Stimulated activated CD8-positive, alpha-beta memory T cell treated with anti-CD3 and anti-CD28 coated beads, Interleukin-15, amount 100 ng/mL, for 4 hours (primary cell): ENCODE measurements around the gene NRP1.
"Not testable (repeated sequence)": the region's sequence is repeated elsewhere in the genome, so short reads cannot be mapped to it uniquely, and the experiment has no call there.

Experiments used
- DNase-seq, 2 donors: peaks; one replicate each; pipeline ENCODE4 v3.0.0-alpha.2; 2020; ENCODE audit warnings: low read depth in 2 of 2

The NRP1 gene

GRCh38 chr10:33237736-33238624 is 96.5 kb downstream of the NRP1 start:
- no peak for DNase-seq

- no peak for DNase-seq
Measured at GRCh38 chr10:33236916-33237315, 97.6 kb downstream of the NRP1 start.

DNA sequence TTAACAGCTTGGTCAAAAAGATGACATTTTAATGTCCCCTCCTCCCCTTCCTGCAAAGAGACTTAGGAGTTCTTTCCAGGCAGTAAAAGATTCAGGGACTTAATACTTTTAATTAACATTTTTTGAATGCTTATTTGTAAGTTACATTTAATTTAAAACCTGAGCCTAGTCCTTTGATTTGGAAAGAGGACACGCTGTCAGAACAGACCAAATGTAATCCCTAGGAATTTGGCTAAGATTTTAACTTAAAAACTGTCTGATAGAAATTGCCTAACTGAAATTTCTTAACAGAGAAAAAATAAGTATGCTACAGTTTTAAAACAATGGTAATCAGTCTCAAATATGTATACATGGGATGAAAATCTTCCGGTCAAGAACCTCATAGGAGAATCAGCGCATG is 98.5 kb downstream of the NRP1 start:
- no peak for DNase-seq

DNA sequence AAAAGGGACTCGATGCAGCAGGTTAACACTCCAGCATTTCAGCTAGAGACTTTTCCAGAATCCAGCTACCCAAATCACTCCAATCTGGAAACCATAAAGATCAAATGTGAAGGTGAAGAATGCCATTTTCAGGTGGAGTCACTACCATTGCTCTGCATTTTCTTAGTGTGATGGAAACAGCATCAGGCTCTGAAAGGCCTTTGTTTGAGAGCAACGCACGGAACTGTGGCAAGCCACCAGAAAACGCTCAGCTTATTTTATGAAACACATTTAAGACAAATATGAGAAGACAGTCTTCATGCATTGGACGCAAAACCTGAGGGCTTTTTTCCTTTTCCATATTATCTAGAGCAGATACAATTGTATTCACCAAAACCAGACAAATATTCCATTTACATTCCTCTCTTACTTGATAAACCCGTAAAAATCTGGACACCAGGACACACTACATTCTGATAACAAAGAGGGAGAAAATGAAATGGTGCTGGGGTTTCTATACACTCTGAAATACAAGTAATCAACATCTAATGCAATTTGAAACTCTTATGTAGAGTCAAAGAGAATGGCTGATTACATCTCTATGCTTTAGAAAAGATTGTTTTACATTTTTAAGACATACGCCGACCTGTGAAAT is 99.1 kb downstream of the NRP1 start:
- DNase-seq: no peak

GRCh38 chr10:33234831-33235237 is 99.6 kb downstream of the NRP1 start:
- DNase-seq: no peak

- DNase-seq: no peak
Measured at GRCh38 chr10:33233635-33234034, 100.8 kb downstream of the NRP1 start.

DNA sequence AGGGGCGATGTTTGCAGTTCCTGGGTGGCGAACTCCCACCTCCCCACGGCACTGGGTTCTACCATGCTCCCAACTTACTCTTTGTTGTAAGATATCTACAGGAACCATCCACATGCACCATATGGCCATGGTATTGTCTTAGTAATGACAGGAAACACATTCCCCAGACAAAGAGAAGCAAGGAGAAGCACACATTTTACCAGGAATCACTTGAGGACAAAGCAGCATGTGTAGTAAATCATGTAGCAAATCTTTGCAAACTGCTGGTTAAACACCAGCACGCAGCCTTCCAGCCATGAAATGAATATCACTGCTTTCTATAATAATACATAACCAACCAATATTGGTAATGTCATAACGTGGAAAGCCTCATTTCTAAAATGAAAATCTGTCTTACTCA is 101.2 kb downstream of the NRP1 start:
- DNase-seq: no peak

- DNase-seq: no peak
Measured at GRCh38 chr10:33231621-33232350, 102.7 kb downstream of the NRP1 start.

DNA sequence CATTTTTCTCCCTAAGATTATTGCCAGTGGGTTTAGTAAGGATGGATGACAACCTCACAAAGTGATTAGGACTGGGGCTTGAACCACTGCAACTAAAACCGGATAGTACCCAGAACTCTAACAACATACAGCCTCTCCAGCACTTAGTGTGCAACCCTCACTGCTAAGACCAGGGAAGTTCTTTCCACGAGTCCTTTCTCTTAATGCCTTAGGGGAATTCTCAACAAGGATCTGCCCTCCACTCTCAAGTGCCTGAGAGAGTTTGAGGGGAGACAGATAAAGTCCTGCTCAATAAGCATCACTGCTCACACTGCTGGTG is 104.6 kb downstream of the NRP1 start:
- DNase-seq: no peak

DNA sequence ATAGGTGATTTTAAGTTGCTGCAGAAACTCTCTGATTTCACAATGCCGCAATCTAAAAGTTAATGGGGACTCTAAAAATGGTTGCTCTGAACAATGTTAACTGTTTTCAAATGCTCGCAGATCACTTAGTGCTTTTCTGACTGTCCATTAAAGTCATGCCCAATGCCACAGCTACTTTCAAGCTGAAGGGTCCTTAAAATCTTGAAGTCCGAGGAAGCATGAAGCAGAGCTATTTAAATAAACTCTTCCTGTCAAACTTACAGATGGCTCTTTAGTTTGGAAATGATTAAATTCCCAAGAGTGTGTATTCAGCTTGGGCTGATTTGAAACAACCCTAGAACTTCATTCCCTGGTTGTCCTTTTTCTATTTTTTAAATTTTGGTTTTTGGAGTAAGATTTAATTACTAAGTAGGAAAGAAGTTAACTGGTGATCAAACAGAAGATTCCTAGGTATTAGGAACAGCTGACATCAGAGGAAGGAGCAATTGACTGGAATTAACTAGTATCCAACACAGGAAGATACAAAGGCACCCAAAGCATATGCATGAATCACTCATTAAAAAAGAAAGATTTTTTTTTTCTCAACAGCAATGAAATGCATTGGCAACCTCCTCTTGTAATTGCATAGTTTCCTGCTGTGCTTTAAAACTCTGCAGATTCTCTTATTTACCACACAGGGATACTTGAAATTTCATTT is 105.1 kb downstream of the NRP1 start:
- no peak for DNase-seq

DNA sequence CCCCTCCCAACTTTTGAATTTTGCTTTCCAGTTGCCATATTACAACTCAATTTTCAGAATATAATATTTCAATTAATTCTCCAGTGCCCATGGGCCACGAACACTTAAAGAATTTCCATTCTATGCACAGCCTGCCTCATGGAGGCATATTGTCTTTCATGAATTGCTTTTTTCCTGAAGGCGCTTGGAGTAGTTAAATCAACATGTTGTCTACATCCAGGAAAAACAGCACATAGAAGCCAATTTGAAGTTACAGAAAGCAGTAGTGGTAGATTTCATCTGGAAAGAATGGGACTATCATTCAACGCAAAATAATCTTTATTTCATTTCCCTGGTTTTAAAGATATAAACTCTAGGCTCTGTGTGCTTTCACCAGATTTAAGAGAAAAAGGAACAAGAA is 106.0 kb downstream of the NRP1 start:
- DNase-seq: no peak

DNA sequence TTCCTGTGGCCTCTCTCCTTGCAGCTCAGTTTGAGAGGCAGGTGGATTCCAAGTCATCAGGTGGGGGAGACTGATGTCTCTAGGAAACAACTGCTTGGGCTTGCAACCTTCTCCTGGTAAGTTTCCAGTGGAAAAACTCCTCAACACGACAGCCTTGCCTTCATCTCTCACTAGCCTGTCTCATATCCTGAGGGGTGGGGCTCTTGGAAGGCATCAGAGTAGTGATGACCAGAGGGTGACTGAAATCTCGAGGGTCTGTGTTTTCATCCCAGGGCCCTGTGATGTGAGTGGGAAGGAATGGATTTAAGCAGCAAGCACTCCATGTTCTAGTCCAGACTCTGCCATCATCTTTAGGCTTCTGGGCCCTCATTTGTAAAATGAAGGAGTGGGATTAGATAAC is 107.0 kb downstream of the NRP1 start:
- no peak for DNase-seq

DNA sequence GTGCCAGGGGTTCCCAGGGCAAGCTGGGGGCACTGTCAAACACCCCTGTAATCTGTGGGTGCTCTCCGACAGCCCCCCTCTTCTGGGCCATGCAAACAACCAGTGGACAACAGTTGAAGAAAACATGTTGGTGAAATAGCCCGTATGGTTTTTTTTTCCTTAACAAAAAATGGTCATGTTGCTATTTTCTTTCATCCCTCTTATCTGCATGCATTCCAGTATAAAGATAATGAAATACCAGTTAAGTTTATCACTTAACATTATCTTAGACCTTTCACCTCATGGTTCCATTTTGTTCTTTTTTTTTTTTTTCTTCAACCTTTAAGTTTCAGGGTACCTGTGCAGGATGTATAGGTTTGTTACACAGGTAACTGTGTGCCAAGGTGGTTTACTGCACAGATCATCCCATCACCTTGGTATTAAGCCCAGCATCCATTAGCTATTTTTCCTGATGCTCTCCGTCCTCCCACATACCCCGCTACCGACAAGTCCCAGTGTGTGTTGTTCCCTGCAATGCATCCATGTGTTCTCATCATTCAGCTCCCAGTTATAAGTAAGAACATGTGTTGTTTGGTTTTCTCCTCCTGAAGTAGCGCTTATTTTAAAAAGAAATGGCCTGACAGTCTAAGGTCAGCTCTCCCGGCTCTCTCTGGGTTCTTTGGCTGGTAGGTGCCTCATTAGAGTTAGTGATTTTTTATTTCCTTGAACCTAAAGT is 110.1 kb downstream of the NRP1 start:
- no peak for DNase-seq

DNA sequence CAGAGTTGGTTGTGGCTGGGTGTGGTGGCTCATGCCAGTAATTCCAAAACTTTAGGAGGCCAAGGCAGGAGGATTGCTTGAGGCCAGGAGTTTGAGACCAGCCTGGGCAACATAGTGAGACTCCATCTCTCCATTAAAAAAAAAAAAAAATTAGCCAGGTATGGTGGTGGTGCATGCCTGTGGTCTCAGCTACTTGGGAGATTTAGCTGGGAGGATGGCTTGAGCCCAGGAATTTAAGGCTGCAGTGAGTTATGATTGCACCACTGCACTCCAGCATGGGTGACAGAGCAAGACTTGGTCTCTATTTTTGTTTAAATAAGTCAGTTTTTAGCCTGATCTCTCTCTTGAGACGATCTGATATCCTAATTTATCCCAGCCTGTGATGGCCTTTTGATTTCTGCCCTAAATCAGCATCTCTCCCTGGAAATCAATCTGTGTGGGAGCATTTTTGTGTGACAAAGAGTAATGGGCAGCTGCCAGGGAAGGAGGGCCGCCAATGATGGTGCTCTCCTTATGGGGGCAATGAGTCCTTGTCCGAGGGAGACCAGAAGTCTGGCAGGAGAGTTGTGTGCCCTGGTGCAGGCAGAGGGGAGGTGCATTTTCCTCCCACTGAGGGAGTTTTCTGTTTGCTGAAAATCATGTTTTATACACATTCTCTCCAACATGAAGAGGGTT is 111.0 kb downstream of the NRP1 start:
- no peak for DNase-seq

GRCh38 chr10:33222304-33222703 is 112.2 kb downstream of the NRP1 start:
- DNase-seq: not testable (repeated sequence)

- DNase-seq: no peak
Measured at GRCh38 chr10:33217854-33218253, 116.6 kb downstream of the NRP1 start.

DNA sequence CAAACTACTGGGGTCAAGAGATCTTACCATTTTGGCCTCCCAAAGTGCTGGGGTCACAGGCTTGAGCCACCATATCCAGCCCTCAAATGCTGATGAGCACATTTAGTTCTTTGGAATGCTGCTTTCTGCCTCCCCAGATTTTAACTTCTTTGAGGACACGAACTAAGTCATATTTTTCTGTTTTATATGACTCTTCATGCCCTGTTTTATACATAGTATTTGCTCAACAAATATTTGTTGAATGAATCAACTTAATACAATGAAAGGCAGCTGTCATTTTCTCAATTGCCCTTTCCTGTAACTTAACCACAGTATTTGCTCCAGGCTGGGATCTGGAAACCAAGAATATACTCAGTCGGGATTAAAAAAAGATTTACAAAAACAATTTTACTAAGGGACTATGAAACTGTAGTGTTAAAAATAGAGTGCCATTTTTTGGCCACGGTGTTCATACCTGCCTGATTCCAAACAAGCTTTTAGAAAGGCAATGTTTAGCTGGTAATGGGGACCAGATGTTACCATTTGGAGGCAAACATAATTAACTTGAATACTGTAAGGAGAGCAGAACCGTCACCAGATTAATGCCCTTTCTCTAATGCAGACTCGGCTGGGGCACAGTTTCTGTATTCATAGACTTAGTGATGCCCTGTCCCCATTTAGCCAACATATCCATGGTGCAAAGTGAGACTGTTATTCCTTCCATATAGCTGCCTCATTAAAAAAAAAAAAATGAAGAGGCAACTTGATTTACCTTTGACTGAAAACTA is 117.6 kb downstream of the NRP1 start:
- DNase-seq: no peak

DNA sequence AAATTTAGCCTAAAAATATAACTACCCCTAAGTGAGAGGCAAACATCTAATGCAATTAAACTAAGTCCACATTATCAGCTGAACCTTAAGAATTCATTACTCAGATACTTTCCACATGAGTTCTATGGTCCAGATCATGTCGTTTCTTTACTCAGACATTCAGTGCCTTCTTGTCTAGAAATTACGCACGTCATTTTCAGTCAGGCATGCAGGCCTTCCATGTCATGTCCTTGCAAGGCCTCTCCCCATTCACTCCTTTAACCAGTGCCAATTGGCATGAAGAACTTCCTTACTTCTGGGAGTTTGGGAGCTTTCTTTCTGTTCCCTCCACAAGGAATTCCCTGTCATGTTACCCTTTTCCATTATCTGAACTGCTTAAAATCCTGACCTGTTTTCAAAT is 118.8 kb downstream of the NRP1 start:
- no peak for DNase-seq

- DNase-seq: no peak
Measured at GRCh38 chr10:33215154-33215553, 119.3 kb downstream of the NRP1 start.

DNA sequence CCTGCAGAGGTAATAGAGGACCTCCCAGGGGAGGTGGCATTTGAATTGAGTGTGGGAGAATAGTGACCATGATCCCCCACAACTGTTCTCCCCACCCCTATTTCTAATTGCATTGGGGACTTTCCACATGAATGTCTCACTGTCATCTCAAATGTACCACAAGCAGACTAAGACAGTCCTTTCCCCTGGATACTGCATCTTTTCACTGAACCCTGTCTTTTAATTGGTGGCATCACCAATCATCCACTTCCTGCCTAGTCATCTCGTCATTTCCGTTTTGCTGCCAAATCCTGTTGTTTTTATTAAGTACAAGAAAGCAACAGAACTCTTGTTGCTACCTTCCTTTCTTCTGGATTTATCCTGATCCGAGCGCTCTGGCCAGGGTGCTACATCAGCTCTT is 120.3 kb downstream of the NRP1 start:
- DNase-seq: no peak
